Stimulated activated CD4-positive, alpha-beta T cell treated with anti-CD3 and anti-CD28 coated beads, TNF-alpha, amount 100 ng/mL, for 1 hour (primary cell): ENCODE measurements around the gene KPNA5.

Experiments
- DNase-seq, 3 donors: peaks; one replicate each; pipeline ENCODE4 v3.0.0-alpha.2; 2020; ENCODE audit warnings: low read depth in 3 of 3, low spot score in 1 of 3

The KPNA5 gene

GRCh38 chr6:116783852-116784251 lies 102.8 kb downstream of the KPNA5 start:
- no peak for DNase-seq
